ENCODE data around the gene UQCR10.

UQCR10 gene

DNA sequence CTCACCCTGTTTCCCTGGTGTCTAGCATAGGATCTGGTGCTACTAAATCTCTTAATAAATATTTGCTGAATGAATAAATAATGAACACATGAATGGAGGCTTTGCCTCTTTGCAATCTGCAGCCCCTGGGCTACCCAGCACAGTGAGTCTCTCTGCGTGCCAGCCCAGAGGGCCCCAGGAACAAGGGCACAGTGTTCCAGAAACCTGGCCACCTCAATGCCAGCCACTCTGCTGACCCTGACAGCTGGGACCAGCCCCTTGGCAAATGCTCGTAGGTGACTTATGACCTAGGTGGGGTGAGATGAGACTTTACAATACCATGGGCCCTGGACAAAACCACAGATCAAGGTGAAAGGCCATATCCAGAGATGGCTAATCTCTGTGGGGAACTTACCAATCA, 31.6 kb downstream of the UQCR10 start:
- Histone ChIP-seq H3K27ac (ENCODE audit: low read length, poor library complexity, severe bottlenecking) (peak overlapping the region; percentile 31), H4K91ac (ENCODE audit: low read length) (peak overlapping the region; percentile 100), H3K4me3 (ENCODE audit: insufficient read depth in 1 of 2, low read depth in 1 of 2, low read length in 2 of 2) (peak overlapping the region in 1 of 2 experiments; percentile 21), H2AFZ (ENCODE audit: low read depth, low read length) (peak overlapping the region; percentile 30), H2BK120ac (ENCODE audit: low read depth, low read length) (peak overlapping the region; percentile 100), H3K9me3 (ENCODE audit: control insufficient read depth, low read length) (no peaks in the 10 kb centered on the region), H4K8ac (ENCODE audit: low read length) (peak overlapping the region; percentile 100), H3K36me3 (ENCODE audit: control insufficient read depth in 1 of 2, insufficient read depth in 2 of 2, low read depth in 1 of 2, low read length in 2 of 2) (peaks cover 57 to 71% of the 10 kb centered on the region in 2 experiments), H3K4ac (ENCODE audit: low read depth in 1 of 2, low read length in 2 of 2) (peak overlapping the region; percentile 98 to 100), H2BK12ac (ENCODE audit: low read length in 2 of 2) (peak overlapping the region; percentile 100), H3K27me3 (ENCODE audit: control insufficient read depth in 1 of 2, insufficient read depth in 1 of 2, low read length in 2 of 2) (no peaks in the 10 kb centered on the region), H3K4me2 (ENCODE audit: low read length, poor library complexity, severe bottlenecking) (no peak overlapping the region), H3K14ac (ENCODE audit: low read length in 2 of 2) (peak overlapping the region in 1 of 2 experiments; percentile 94), H2BK15ac (ENCODE audit: low read depth, poor library complexity, severe bottlenecking) (peak overlapping the region; percentile 82), H2AK5ac (ENCODE audit: low read length, severe bottlenecking) (peak overlapping the region; percentile 71), H3K23ac (ENCODE audit: low read length in 2 of 2) (peak overlapping the region in 1 of 2 experiments; percentile 90), H3K4me1 (ENCODE audit: control insufficient read depth, insufficient read depth, low read depth, low read length) (peaks cover 13% of the 10 kb centered on the region), H3K9ac (ENCODE audit: low read length) (peak overlapping the region; percentile 58), H3K79me1 (replicated peaks; ENCODE audit: low read length, poor library complexity, severe bottlenecking) (peaks cover 5% of the 10 kb centered on the region), H3K18ac (ENCODE audit: low read depth in 1 of 2, low read length in 2 of 2) (peak overlapping the region; percentile 91 to 100), H2BK5ac (ENCODE audit: low read depth, low read length, poor library complexity, severe bottlenecking) (peak overlapping the region; percentile 24)
- 72% methylated on average over 2 of the region's 2 CpGs for WGBS
- no peak for DNase-seq

DNA sequence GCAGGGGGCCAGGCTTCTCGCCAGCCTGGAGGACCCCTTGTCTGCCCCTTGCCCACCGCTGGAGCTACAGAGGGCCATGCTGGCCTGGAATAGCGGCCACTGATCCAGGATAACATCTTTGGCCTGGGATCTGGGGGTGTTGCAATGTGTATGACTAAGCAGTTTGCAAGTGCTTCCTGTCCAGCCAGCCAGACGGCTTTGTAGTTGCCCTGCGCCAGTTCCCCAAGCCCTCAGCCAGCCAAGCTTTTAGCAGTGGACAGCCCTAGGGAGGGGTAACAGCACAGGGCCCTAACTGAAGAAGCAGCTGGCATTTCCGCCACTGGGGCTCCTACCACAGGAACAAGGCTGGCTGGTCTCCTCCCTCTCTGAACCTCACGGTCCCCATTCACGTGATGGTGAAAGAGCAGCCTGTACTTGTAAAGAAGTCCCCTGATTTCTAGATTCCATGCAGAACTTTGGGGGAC, 32.1 kb downstream of the UQCR10 start:
- peak overlapping the region in 1 of 2 experiments; percentile 94 for H3K14ac ChIP-seq (ENCODE audit: low read length in 2 of 2)
- no peaks in the 10 kb centered on the region for H3K27me3 ChIP-seq (ENCODE audit: control insufficient read depth in 1 of 2, insufficient read depth in 1 of 2, low read length in 2 of 2)
- H3K18ac ChIP-seq (ENCODE audit: low read depth in 1 of 2, low read length in 2 of 2): peak overlapping the region; percentile 91 to 100
- peaks cover 13% of the 10 kb centered on the region for H3K4me1 ChIP-seq (ENCODE audit: control insufficient read depth, insufficient read depth, low read depth, low read length)
- no peaks in the 10 kb centered on the region for H3K9me3 ChIP-seq (ENCODE audit: control insufficient read depth, low read length)
- peak overlapping the region; percentile 82 for H2BK15ac ChIP-seq (ENCODE audit: low read depth, poor library complexity, severe bottlenecking)
- peak overlapping the region; percentile 100 for H2BK120ac ChIP-seq (ENCODE audit: low read depth, low read length)
- H4K91ac ChIP-seq (ENCODE audit: low read length): peak overlapping the region; percentile 100
- 13% methylated on average over 8 of the region's 8 CpGs for WGBS
- peak overlapping the region; percentile 58 for H3K9ac ChIP-seq (ENCODE audit: low read length)
- H3K4ac ChIP-seq (ENCODE audit: low read depth in 1 of 2, low read length in 2 of 2): peak overlapping the region; percentile 98 to 100
- H3K23ac ChIP-seq (ENCODE audit: low read length in 2 of 2): peak overlapping the region in 1 of 2 experiments; percentile 90
- no peak overlapping the region for H2BK5ac ChIP-seq (ENCODE audit: low read depth, low read length, poor library complexity, severe bottlenecking)
- peaks cover 61 to 74% of the 10 kb centered on the region in 2 experiments for H3K36me3 ChIP-seq (ENCODE audit: control insufficient read depth in 1 of 2, insufficient read depth in 2 of 2, low read depth in 1 of 2, low read length in 2 of 2)
- peak overlapping the region; percentile 71 for H2AK5ac ChIP-seq (ENCODE audit: low read length, severe bottlenecking)
- peak overlapping the region; percentile 100 for H2BK12ac ChIP-seq (ENCODE audit: low read length in 2 of 2)
- peak overlapping the region; percentile 100 for H4K8ac ChIP-seq (ENCODE audit: low read length)
- peak overlapping the region; percentile 31 for H3K27ac ChIP-seq (ENCODE audit: low read length, poor library complexity, severe bottlenecking)
- peaks cover 5% of the 10 kb centered on the region for H3K79me1 ChIP-seq (replicated peaks; ENCODE audit: low read length, poor library complexity, severe bottlenecking)
- peak; percentile 98 for DNase-seq
- H2AFZ ChIP-seq (ENCODE audit: low read depth, low read length): no peak overlapping the region
- H3K4me2 ChIP-seq (ENCODE audit: low read length, poor library complexity, severe bottlenecking): no peak overlapping the region
- H3K4me3 ChIP-seq (ENCODE audit: insufficient read depth in 1 of 2, low read depth in 1 of 2, low read length in 2 of 2): peak overlapping the region in 1 of 2 experiments; percentile 21

DNA sequence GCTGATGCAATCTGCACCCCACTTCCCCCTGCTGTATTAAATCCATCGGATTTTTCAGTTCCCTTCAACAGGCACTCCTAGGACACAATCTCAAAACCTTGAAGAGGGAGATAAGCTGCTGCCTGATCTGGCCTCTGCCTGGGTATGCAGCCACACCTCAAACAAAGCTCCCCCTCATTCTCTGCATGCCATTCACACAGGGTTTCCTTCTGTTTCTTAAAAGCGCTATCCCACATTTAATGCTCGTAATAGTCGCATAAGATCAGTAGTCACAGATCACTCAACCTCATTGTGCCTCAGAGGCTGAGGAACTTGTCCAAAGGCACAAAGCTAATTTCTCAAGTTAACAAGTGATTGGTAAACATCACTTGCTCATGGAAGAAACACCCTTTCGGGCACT, 34.0 kb downstream of the UQCR10 start:
- Histone ChIP-seq H3K36me3 (ENCODE audit: control insufficient read depth in 1 of 2, insufficient read depth in 2 of 2, low read depth in 1 of 2, low read length in 2 of 2) (peaks cover 76 to 80% of the 10 kb centered on the region in 2 experiments), H4K91ac (ENCODE audit: low read length) (no peak overlapping the region), H3K9ac (ENCODE audit: low read length) (no peak overlapping the region), H3K27me3 (ENCODE audit: control insufficient read depth in 1 of 2, insufficient read depth in 1 of 2, low read length in 2 of 2) (no peaks in the 10 kb centered on the region), H2BK120ac (ENCODE audit: low read depth, low read length) (no peak overlapping the region), H3K4me1 (ENCODE audit: control insufficient read depth, insufficient read depth, low read depth, low read length) (peaks cover 10% of the 10 kb centered on the region), H2BK15ac (ENCODE audit: low read depth, poor library complexity, severe bottlenecking) (no peak overlapping the region), H3K4me3 (ENCODE audit: insufficient read depth in 1 of 2, low read depth in 1 of 2, low read length in 2 of 2) (no peak overlapping the region), H3K14ac (ENCODE audit: low read length in 2 of 2) (no peak overlapping the region), H3K9me3 (ENCODE audit: control insufficient read depth, low read length) (no peaks in the 10 kb centered on the region), H3K27ac (ENCODE audit: low read length, poor library complexity, severe bottlenecking) (no peak overlapping the region), H2AK5ac (ENCODE audit: low read length, severe bottlenecking) (no peak overlapping the region), H2BK12ac (ENCODE audit: low read length in 2 of 2) (peak overlapping the region in 1 of 2 experiments; percentile 63), H2BK5ac (ENCODE audit: low read depth, low read length, poor library complexity, severe bottlenecking) (no peak overlapping the region), H3K4me2 (ENCODE audit: low read length, poor library complexity, severe bottlenecking) (no peak overlapping the region), H3K23ac (ENCODE audit: low read length in 2 of 2) (no peak overlapping the region), H2AFZ (ENCODE audit: low read depth, low read length) (no peak overlapping the region), H3K18ac (ENCODE audit: low read depth in 1 of 2, low read length in 2 of 2) (no peak overlapping the region), H3K79me1 (replicated peaks; ENCODE audit: low read length, poor library complexity, severe bottlenecking) (peaks cover 6% of the 10 kb centered on the region), H4K8ac (ENCODE audit: low read length) (no peak overlapping the region), H3K4ac (ENCODE audit: low read depth in 1 of 2, low read length in 2 of 2) (peak overlapping the region in 1 of 2 experiments; percentile 6)
- WGBS: 92% methylated on average over 5 of the region's 5 CpGs
- no peak for DNase-seq

DNA sequence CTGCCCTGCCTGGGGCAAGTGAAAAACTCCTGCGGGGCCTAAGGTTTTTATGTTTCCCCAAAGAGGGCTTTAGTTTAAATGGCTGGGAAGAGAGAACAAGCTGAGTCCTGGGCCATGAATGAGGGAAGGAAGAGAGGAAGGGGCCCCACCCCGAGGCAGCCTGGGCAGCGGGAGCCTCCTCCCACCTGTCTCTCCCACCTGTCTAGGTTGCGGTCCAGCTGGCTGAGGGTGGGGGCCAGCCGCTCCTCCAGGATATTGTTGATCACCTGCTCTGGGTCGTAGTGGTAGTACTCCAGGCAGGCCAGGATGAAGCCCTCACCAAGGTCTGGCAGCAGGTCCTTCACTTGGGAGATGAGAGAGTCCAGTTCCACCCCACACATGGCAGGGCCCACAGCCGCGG, 34.6 kb downstream of the UQCR10 start:
- H3K27me3 ChIP-seq (ENCODE audit: control insufficient read depth in 1 of 2, insufficient read depth in 1 of 2, low read length in 2 of 2): no peaks in the 10 kb centered on the region
- H3K4me1 ChIP-seq (ENCODE audit: control insufficient read depth, insufficient read depth, low read depth, low read length): peaks cover 10% of the 10 kb centered on the region
- no peak overlapping the region for H3K9ac ChIP-seq (ENCODE audit: low read length)
- H2BK120ac ChIP-seq (ENCODE audit: low read depth, low read length): no peak overlapping the region
- DNase-seq: no peak
- H2AK5ac ChIP-seq (ENCODE audit: low read length, severe bottlenecking): no peak overlapping the region
- peaks cover 6% of the 10 kb centered on the region for H3K79me1 ChIP-seq (replicated peaks; ENCODE audit: low read length, poor library complexity, severe bottlenecking)
- H2BK12ac ChIP-seq (ENCODE audit: low read length in 2 of 2): no peak overlapping the region
- H3K4ac ChIP-seq (ENCODE audit: low read depth in 1 of 2, low read length in 2 of 2): no peak overlapping the region
- no peak overlapping the region for H3K4me3 ChIP-seq (ENCODE audit: insufficient read depth in 1 of 2, low read depth in 1 of 2, low read length in 2 of 2)
- H2BK5ac ChIP-seq (ENCODE audit: low read depth, low read length, poor library complexity, severe bottlenecking): no peak overlapping the region
- H3K14ac ChIP-seq (ENCODE audit: low read length in 2 of 2): no peak overlapping the region
- no peak overlapping the region for H4K8ac ChIP-seq (ENCODE audit: low read length)
- no peak overlapping the region for H3K18ac ChIP-seq (ENCODE audit: low read depth in 1 of 2, low read length in 2 of 2)
- peaks cover 76 to 81% of the 10 kb centered on the region in 2 experiments for H3K36me3 ChIP-seq (ENCODE audit: control insufficient read depth in 1 of 2, insufficient read depth in 2 of 2, low read depth in 1 of 2, low read length in 2 of 2)
- H3K4me2 ChIP-seq (ENCODE audit: low read length, poor library complexity, severe bottlenecking): no peak overlapping the region
- no peak overlapping the region for H2AFZ ChIP-seq (ENCODE audit: low read depth, low read length)
- H3K23ac ChIP-seq (ENCODE audit: low read length in 2 of 2): no peak overlapping the region
- H2BK15ac ChIP-seq (ENCODE audit: low read depth, poor library complexity, severe bottlenecking): no peak overlapping the region
- H3K27ac ChIP-seq (ENCODE audit: low read length, poor library complexity, severe bottlenecking): no peak overlapping the region
- no peak overlapping the region for H4K91ac ChIP-seq (ENCODE audit: low read length)
- no peaks in the 10 kb centered on the region for H3K9me3 ChIP-seq (ENCODE audit: control insufficient read depth, low read length)
- WGBS: 98% methylated on average over 8 of the region's 8 CpGs

Measured in mesenchymal stem cell (in vitro differentiated cells and primary cell).